Stomach (tissue), 4 donors: ENCODE data around the gene ZDHHC17.

Experiments used
- EP300 ChIP-seq: sonication (generic); formaldehyde crosslinking; IDR thresholded peaks from one replicate; pipeline ENCODE4 v1.6.1; 2017; ENCODE audit warnings: antibody characterized with exemption
- POLR2A ChIP-seq, 4 donors: fragments of 450-650 bp; IDR thresholded peaks; one replicate each; pipeline ENCODE4 v1.6.1; 2016; ENCODE audit warnings: antibody characterized with exemption in 4 of 4, control low read depth in 2 of 4, mild to moderate bottlenecking in 1 of 4, moderate library complexity in 1 of 4
- POLR2AphosphoS5 ChIP-seq, 3 donors: sonication (generic); formaldehyde crosslinking; IDR thresholded peaks; one replicate each; pipeline ENCODE4 v1.6.1; 2016; ENCODE audit warnings: antibody characterized with exemption in 3 of 3
- TF ChIP-seq, protein P1 (sequence below), 7 experiments: fragments of 450-650 bp in 4 of 7; fragments of 200-600 bp in 3 of 7; sonication (generic) in 3 of 7; IDR thresholded peaks; one replicate each; pipeline ENCODE4 v1.5.1; 2016 to 2019; ENCODE audit warnings: antibody characterized with exemption in 7 of 7, control low read depth in 2 of 7, mild to moderate bottlenecking in 1 of 7

DNA sequence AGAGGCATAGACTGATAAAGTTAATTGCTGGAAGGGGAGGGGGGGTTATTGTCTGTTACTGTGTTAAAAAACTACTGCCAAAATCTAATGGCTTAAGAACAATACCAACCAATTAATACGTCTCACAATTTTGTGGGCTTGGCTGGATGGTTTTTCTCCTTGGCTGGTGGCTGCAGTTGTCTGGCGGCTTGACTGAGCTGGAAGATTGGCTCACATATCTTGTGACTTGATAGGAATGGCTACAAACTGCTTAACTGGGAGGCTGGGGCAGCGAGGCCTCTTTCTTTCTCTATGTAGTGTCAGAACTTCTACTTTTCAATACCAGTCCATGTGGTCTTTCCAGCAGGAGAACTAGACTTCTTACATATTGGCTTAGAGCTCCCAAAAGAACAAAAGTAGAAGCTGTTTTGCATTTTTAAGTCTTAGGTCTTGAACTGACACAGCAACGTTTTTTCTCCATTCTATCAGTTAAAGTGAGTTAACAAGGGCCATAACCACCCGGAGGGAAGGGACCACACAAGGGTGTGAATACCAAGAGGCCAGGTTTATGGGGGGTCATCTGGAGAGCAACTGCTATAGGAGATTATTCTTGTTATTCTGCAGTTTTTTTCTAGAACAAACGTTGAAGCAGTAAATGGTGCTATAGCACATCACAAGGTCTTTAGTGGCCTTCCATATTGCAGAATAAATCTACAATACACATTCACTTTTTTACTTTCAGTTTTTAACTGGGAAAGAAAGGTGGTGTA lies 46.9 kb downstream of the ZDHHC17 start:
- TF ChIP-seq, protein P1, sequence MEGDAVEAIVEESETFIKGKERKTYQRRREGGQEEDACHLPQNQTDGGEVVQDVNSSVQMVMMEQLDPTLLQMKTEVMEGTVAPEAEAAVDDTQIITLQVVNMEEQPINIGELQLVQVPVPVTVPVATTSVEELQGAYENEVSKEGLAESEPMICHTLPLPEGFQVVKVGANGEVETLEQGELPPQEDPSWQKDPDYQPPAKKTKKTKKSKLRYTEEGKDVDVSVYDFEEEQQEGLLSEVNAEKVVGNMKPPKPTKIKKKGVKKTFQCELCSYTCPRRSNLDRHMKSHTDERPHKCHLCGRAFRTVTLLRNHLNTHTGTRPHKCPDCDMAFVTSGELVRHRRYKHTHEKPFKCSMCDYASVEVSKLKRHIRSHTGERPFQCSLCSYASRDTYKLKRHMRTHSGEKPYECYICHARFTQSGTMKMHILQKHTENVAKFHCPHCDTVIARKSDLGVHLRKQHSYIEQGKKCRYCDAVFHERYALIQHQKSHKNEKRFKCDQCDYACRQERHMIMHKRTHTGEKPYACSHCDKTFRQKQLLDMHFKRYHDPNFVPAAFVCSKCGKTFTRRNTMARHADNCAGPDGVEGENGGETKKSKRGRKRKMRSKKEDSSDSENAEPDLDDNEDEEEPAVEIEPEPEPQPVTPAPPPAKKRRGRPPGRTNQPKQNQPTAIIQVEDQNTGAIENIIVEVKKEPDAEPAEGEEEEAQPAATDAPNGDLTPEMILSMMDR (IDR thresholded peaks at IDR 0.05), result no peak
- no peak for TF ChIP-seq POLR2A (IDR thresholded peaks at IDR 0.05)
- TF ChIP-seq POLR2AphosphoS5 (IDR thresholded peaks at IDR 0.05), result no peak
- no peak for TF ChIP-seq EP300
